Trophoblast cell (in vitro differentiated cells and primary cell): ENCODE measurements around the gene USP7.
"Not testable (repeated sequence)": the region's sequence is repeated elsewhere in the genome, so short reads cannot be mapped to it uniquely, and the experiment has no call there.

Experiments
- DNase-seq, 2 donors: peaks; one replicate each; pipeline ENCODE4 v3.0.0-alpha.2; 2016
- H2AFZ ChIP-seq: 2 replicates; pipeline ENCODE4 v1.6.1; 2013; ENCODE audit warnings: low read length, moderate library complexity, mild to moderate bottlenecking; ENCODE audit not compliant: insufficient read depth, poor library complexity
- H2AK5ac ChIP-seq: 2 replicates; pipeline ENCODE4 v1.6.1; 2013; ENCODE audit warnings: mild to moderate bottlenecking, low read length
- H2BK120ac ChIP-seq: 2 replicates; pipeline ENCODE4 v1.6.1; 2013; ENCODE audit warnings: low read length, mild to moderate bottlenecking, moderate library complexity; ENCODE audit not compliant: insufficient read depth, poor library complexity
- H2BK12ac ChIP-seq: 2 replicates; pipeline ENCODE4 v1.6.1; 2013; ENCODE audit warnings: mild to moderate bottlenecking, low read length, moderate library complexity
- H2BK5ac ChIP-seq: 2 replicates; pipeline ENCODE4 v1.6.1; 2013; ENCODE audit warnings: low read length, low read depth, moderate library complexity, mild to moderate bottlenecking; ENCODE audit not compliant: poor library complexity
- H3K14ac ChIP-seq: 2 replicates; pipeline ENCODE4 v1.6.1; 2013; ENCODE audit warnings: mild to moderate bottlenecking, low read length
- H3K18ac ChIP-seq: 2 replicates; pipeline ENCODE4 v1.6.1; 2013; ENCODE audit warnings: mild to moderate bottlenecking, low read length
- H3K23ac ChIP-seq: 2 replicates; pipeline ENCODE4 v1.6.1; 2013; ENCODE audit warnings: low read length
- H3K27ac ChIP-seq: 2 replicates; pipeline ENCODE4 v1.5.1; 2013; ENCODE audit warnings: low read depth, mild to moderate bottlenecking, inconsistent platforms, low read length, moderate library complexity
- H3K27me3 ChIP-seq: 2 replicates; pipeline ENCODE4 v1.6.1; 2013; ENCODE audit warnings: inconsistent platforms, mild to moderate bottlenecking, low read length, moderate library complexity; ENCODE audit not compliant: insufficient read depth
- H3K36me3 ChIP-seq, 2 experiments: 1 replicate in 1 of 2; 2 replicates in 1 of 2; pipeline ENCODE4 v1.6.1; 2013; ENCODE audit warnings: low read length in 2 of 2, mild to moderate bottlenecking in 2 of 2, moderate library complexity in 1 of 2; ENCODE audit not compliant: insufficient read depth in 2 of 2, control insufficient read depth in 1 of 2
- H3K4ac ChIP-seq: 2 replicates; pipeline ENCODE4 v1.6.1; 2013; ENCODE audit warnings: low read depth, mild to moderate bottlenecking, low read length, moderate library complexity
- H3K4me1 ChIP-seq, 2 experiments: 1 replicate in 1 of 2; 2 replicates in 1 of 2; pipeline ENCODE4 v1.6.1; 2013; ENCODE audit warnings: low read length in 2 of 2, mild to moderate bottlenecking in 2 of 2, moderate library complexity in 1 of 2; ENCODE audit not compliant: insufficient read depth in 2 of 2, control insufficient read depth in 1 of 2
- H3K4me2 ChIP-seq: 2 replicates; pipeline ENCODE4 v1.6.1; 2013; ENCODE audit warnings: inconsistent platforms, mild to moderate bottlenecking, low read length, moderate library complexity
- H3K4me3 ChIP-seq: 2 replicates; pipeline ENCODE4 v1.5.1; 2013; ENCODE audit warnings: mild to moderate bottlenecking, low read depth, low read length, inconsistent platforms
- H3K79me1 ChIP-seq: one replicate; pipeline ENCODE4 v1.6.1; 2013; ENCODE audit warnings: low read length
- H3K79me2 ChIP-seq: 2 replicates; pipeline ENCODE4 v1.6.1; 2013; ENCODE audit warnings: low read length, mild to moderate bottlenecking; ENCODE audit not compliant: control insufficient read depth, insufficient read depth, poor library complexity
- H3K9ac ChIP-seq: 2 replicates; pipeline ENCODE4 v1.6.1; 2013; ENCODE audit warnings: mild to moderate bottlenecking, low read length
- H3K9me3 ChIP-seq: 2 replicates; pipeline ENCODE4 v1.6.1; 2013; ENCODE audit warnings: low read depth, mild to moderate bottlenecking, control low read depth, inconsistent platforms, low read length; ENCODE audit not compliant: insufficient read depth
- H4K12ac ChIP-seq: 2 replicates; pipeline ENCODE4 v1.6.1; 2013; ENCODE audit warnings: low read depth, mild to moderate bottlenecking, low read length, moderate library complexity
- H4K8ac ChIP-seq: 2 replicates; pipeline ENCODE4 v1.6.1; 2013; ENCODE audit warnings: low read depth, mild to moderate bottlenecking, low read length, moderate library complexity
- H4K91ac ChIP-seq: one replicate; pipeline ENCODE4 v1.6.1; 2013; ENCODE audit warnings: low read depth, mild to moderate bottlenecking, low read length, moderate library complexity
- WGBS: extraction: QIAGEN DNeasy Blood & Tissue Kit; methylation state at CpG from one replicate; pipeline ENCODE4 v1.1.7; 2013; ENCODE audit warnings: missing lambda C conversion rate; ENCODE audit not compliant: insufficient read length, insufficient coverage; ENCODE audit errors: extremely low coverage; 5-methylcytosine and 5-hydroxymethylcytosine counted together

USP7 gene

DNA sequence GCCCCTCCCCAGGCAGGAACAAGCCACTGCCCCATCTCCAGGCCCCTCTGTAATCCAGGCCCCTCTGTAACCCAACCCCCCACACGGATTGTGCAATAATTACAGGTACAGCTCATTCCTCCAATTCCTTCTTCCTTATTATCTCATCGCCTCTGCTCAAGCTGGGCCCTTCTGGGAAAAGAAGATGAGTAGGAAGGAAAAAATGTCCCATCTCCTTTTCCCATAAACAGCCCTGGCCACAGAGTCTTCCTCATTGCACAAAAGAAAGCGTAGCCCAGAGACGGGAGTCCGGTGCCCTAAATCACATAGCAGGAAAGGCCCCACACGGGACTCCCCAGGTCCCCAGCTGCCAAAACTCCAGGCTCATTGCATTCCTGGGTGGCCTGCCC lies 85.2 kb downstream of the USP7 start:
- Histone ChIP-seq H3K27ac (peak overlapping the region; percentile 96), H3K27me3 (no peaks in the 10 kb centered on the region), H4K12ac (no peak overlapping the region), H2BK120ac (peak overlapping the region; percentile 85), H3K4me1 (peaks cover 16% of the 10 kb centered on the region in 2 experiments), H2BK5ac (peak overlapping the region; percentile 88), H3K4me2 (peak overlapping the region; percentile 42), H2AFZ (no peak overlapping the region), H3K79me1 (peaks cover 16% of the 10 kb centered on the region), H4K91ac (peak overlapping the region; percentile 88), H3K9me3 (no peaks in the 10 kb centered on the region), H4K8ac (peak overlapping the region; percentile 76), H3K79me2 (peaks cover 2% of the 10 kb centered on the region), H3K23ac (no peak overlapping the region), H2BK12ac (peak overlapping the region; percentile 81), H2AK5ac (no peak overlapping the region), H3K9ac (no peak overlapping the region), H3K18ac (peak overlapping the region; percentile 63), H3K4me3 (no peak overlapping the region), H3K14ac (peak overlapping the region; percentile 73), H3K36me3 (no peaks in the 10 kb centered on the region), H3K4ac (no peak overlapping the region)
- peak; percentile 84 to 93 for DNase-seq
- no CpG with 5 or more reads among the region's 6 CpGs for WGBS

DNA sequence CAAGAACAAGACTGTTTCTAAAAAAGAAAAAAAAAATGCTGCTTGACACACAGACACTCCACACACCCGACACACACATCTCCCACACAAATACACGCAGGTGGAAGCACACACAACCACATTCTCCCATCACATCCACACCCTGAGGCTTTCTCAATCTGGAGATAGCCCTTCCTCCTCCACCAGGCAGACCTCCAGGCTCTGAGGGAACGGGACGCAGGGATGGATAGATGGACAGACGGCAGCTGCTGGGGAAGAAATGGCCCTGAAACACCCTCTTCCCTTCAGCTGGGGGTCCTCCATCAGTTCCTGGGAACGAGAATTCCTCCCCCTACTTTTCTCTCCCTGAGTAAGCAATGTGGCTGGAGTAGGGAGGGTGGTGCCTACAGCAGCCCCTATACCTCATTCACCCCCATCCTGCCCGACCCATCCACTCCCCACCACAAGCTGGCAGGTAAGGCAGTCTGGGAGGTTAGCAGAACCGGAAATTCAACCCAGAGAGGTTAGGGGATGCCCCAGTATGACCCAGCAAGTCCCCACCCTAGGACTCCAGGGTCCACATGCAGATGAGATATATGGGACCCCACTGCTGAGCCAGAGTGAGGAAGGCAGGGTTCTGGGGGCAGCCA lies 85.7 kb downstream of the USP7 start:
- Histone ChIP-seq H2BK5ac (peak overlapping the region; percentile 87), H3K18ac (peak overlapping the region; percentile 63), H3K4ac (peak overlapping the region; percentile 49), H4K8ac (peak overlapping the region; percentile 31), H2BK12ac (peak overlapping the region; percentile 81), H3K79me2 (peaks cover 2% of the 10 kb centered on the region), H2BK120ac (peak overlapping the region; percentile 75), H3K4me3 (no peak overlapping the region), H3K27ac (peak overlapping the region; percentile 69), H3K79me1 (peaks cover 16% of the 10 kb centered on the region), H3K4me2 (peak overlapping the region; percentile 42), H4K91ac (peak overlapping the region; percentile 88), H3K36me3 (no peaks in the 10 kb centered on the region), H3K27me3 (no peaks in the 10 kb centered on the region), H3K23ac (no peak overlapping the region), H3K9me3 (no peaks in the 10 kb centered on the region), H2AK5ac (peak overlapping the region; percentile 87), H4K12ac (peak overlapping the region; percentile 51), H3K4me1 (peaks cover 16% of the 10 kb centered on the region in 2 experiments), H2AFZ (peak overlapping the region; percentile 21), H3K9ac (no peak overlapping the region), H3K14ac (peak overlapping the region; percentile 68)
- WGBS = no CpG with 5 or more reads among the region's 8 CpGs
- DNase-seq = peak; percentile 75 to 81

DNA sequence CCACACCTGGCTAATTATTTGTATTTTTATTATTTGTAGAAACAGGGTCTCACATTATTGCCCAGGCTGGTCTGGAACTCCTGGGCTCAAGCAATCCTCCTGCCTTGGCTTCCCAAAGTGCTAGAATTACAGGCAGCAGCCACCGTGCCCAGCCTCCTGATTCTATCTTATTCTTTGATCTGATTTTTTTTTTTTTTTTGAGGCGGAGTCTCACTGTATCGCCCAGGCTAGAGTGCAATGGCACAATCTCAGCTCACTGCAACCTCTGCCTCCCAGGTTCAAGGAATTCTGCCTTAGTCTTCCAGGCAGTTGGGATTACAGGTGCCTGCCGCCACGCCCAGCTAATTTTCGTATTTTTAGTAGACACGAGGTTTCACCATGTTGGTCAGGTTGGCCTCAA lies 88.4 kb downstream of the USP7 start:
- H4K91ac ChIP-seq, H2AK5ac ChIP-seq, H2AFZ ChIP-seq, H3K9me3 ChIP-seq, H3K18ac ChIP-seq, H3K79me2 ChIP-seq, H3K27me3 ChIP-seq, H4K12ac ChIP-seq, H3K23ac ChIP-seq, H2BK120ac ChIP-seq, H3K14ac ChIP-seq, H3K9ac ChIP-seq, H3K4ac ChIP-seq, H3K27ac ChIP-seq, H3K4me2 ChIP-seq, DNase-seq, H2BK5ac ChIP-seq, H4K8ac ChIP-seq, H3K36me3 ChIP-seq, H2BK12ac ChIP-seq, H3K4me3 ChIP-seq: not testable (repeated sequence)
- Histone ChIP-seq H3K4me1 (peaks cover 16% of the 10 kb centered on the region in 2 experiments), H3K79me1 (peaks cover 16% of the 10 kb centered on the region)
- WGBS = no CpG with 5 or more reads among the region's 7 CpGs

DNA sequence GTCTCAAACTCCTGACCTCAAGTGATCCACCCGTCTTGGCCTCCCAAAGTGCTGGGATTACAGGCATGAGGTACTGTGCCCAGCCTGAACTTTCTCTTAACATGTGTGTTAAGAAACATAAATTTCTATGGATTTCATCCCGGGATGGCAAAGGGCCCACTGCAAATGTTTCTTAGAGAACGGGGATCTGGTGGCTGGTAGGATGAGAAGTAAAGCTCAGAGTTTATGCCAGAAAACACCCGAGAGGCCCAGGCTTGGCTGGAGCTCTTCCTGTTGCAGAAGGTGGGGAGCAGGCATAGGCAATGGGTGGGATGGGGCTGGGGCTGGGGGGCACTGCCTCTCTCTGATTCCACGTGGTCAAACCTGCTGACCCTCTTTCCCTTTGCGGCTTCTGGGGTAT lies 89.3 kb downstream of the USP7 start:
- Histone ChIP-seq H4K8ac (no peak overlapping the region), H2AK5ac (no peak overlapping the region), H3K27me3 (no peaks in the 10 kb centered on the region), H3K9me3 (no peaks in the 10 kb centered on the region), H3K27ac (no peak overlapping the region), H2BK12ac (no peak overlapping the region), H3K4me2 (no peak overlapping the region), H3K79me1 (peaks cover 16% of the 10 kb centered on the region), H3K4ac (no peak overlapping the region), H3K79me2 (peaks cover 2% of the 10 kb centered on the region), H3K23ac (no peak overlapping the region), H2AFZ (no peak overlapping the region), H4K91ac (no peak overlapping the region), H2BK5ac (no peak overlapping the region), H3K18ac (no peak overlapping the region), H3K36me3 (no peaks in the 10 kb centered on the region), H4K12ac (no peak overlapping the region), H3K14ac (no peak overlapping the region), H3K4me3 (no peak overlapping the region), H3K4me1 (peaks cover 16 to 20% of the 10 kb centered on the region in 2 experiments), H3K9ac (no peak overlapping the region), H2BK120ac (no peak overlapping the region)
- DNase-seq = no peak
- WGBS = no CpG with 5 or more reads among the region's 6 CpGs
